ENCODE measurements around the gene PTPRM.

DNA sequence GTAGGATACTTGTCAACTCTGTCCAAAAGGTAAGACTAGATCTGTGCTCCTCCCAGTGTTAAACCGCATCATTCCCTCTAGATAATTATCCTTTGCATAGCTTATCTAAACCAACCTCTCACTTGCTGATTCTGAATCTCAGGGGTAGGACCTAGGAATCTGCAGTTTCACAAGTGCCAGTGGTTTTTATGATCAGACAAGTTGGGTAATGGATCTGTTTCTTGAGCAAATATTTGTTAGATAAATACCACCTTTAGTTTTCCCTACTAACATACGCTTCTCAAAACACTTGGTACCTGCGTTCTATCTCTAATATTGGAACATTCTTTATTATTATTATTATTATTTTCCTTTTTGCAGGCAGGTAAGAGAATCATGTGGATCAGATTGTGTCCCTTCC, 439.9 kb downstream of the PTPRM start:
- TF ChIP-seq, protein P1, sequence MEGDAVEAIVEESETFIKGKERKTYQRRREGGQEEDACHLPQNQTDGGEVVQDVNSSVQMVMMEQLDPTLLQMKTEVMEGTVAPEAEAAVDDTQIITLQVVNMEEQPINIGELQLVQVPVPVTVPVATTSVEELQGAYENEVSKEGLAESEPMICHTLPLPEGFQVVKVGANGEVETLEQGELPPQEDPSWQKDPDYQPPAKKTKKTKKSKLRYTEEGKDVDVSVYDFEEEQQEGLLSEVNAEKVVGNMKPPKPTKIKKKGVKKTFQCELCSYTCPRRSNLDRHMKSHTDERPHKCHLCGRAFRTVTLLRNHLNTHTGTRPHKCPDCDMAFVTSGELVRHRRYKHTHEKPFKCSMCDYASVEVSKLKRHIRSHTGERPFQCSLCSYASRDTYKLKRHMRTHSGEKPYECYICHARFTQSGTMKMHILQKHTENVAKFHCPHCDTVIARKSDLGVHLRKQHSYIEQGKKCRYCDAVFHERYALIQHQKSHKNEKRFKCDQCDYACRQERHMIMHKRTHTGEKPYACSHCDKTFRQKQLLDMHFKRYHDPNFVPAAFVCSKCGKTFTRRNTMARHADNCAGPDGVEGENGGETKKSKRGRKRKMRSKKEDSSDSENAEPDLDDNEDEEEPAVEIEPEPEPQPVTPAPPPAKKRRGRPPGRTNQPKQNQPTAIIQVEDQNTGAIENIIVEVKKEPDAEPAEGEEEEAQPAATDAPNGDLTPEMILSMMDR (IDR thresholded peaks at IDR 0.05), result no peak
- TF ChIP-seq POLR2A (IDR thresholded peaks at IDR 0.05), result no peak
